ENCODE measurements around the gene RNF148.
"Not testable (repeated sequence)": the region's sequence is repeated elsewhere in the genome, so short reads cannot be mapped to it uniquely, and the experiment has no call there.

Gene RNF148

GRCh38 chr7:122691569-122692235, 11.0 kb downstream of the RNF148 start:
- no peak for DNase-seq (ENCODE audit: low read depth in 2 of 2)

DNA sequence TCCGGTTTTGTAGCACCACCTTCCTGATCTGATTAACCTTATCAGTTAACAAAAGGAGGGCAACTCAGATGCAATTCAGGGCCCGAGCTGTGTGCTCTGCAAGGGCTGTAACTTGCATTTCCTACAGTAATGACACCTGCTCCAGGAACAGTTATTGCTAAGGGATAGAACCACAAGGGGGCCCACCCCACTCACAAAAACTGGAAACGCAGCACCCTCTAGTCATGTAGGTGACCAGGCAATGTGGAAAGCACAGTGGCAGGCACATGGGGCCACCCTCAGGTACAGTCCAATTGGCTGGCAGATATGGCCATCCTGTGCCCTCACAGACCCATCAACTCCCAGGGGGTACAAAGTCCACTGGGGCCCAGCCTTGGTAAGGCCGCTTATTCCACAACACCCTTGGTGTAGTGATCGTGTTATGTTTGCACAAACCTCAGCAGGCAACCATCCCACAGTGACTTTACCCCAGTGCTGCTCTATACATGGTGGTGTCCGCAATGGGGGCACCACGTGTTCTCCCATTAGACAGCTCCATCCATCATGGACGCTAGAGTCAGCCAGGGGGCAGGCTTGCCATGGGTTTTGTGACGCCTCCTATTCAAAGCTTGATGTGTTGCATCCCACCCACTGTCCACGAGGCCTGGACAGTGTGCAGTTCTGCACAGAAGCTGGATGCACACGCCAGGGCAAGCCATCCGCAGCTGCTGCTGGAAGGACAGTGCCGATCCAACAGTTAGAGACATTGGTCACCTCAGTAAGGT, 13.2 kb downstream of the RNF148 start:
- no peak for DNase-seq (ENCODE audit: low read depth in 2 of 2)

GRCh38 chr7:122688400-122688998, 14.2 kb downstream of the RNF148 start:
- DNase-seq (ENCODE audit: low read depth in 2 of 2) = no peak

GRCh38 chr7:122686360-122686878, 16.3 kb downstream of the RNF148 start:
- DNase-seq (ENCODE audit: low read depth in 2 of 2) = no peak

DNA sequence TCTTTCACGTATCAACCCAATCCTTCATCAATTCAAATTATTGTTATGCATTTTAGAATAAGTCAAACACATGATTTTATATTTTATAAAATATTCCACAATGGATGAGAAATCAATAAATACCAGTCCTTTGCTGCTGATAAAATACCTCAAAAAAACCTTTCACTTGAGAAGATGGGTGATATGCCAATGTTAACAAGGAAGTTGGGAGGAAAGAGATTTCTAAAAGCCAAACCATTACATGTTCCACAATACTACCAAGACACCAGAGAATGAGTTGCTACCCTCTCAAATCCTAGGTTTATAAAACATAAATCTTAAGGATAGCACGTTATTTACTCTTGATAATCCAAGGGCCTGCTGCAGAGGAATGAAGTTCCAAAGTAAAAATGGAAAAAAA, 18.2 kb downstream of the RNF148 start:
- no peak for DNase-seq (ENCODE audit: low read depth in 2 of 2)

GRCh38 chr7:122682815-122683550, 19.7 kb downstream of the RNF148 start:
- no peak for DNase-seq (ENCODE audit: low read depth in 2 of 2)

DNA sequence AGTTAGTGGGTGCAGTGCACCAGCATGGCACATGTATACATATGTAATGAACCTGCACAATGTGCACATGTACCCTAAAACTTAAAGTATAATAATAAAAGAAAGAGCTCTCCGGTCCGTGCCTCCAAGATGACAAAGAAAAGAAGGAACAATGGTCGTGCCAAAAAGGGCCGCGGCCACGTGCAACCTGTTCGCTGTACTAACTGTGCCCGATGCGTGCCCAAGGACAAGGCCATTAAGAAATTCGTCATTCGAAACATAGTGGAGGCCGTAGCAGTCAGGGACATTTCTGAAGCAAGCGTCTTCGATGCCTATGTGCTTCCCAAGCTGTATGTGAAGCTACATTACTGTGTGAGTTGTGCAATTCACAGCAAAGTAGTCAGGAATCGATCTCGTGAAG, 21.5 kb downstream of the RNF148 start:
- DNase-seq (ENCODE audit: low read depth in 2 of 2) = not testable (repeated sequence)

GRCh38 chr7:122679813-122680212, 22.9 kb downstream of the RNF148 start:
- no peak for DNase-seq (ENCODE audit: low read depth in 2 of 2)

- not testable (repeated sequence) for DNase-seq (ENCODE audit: low read depth in 2 of 2)
Observed at GRCh38 chr7:122679269-122679709, 23.4 kb downstream of the RNF148 start.

DNA sequence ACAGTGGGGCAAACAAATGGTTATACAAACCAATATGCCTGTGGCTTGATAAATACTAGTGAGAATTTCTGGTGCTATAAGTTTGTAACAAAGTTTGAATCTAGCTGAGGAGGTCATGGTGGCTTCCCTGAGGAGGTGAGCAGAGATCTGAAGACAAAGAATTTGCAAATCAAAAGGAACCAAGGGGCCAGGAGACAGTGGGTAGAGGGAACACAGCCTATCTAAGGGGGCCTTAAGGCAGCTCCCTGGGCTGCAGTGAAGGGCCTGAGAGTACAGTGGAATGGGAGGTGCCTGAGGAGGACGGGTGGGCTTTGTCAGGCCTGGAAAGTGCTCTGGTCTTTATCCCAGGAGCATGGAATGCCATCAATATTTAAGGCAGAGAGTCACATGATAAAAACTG, 25.6 kb downstream of the RNF148 start:
- DNase-seq (ENCODE audit: low read depth in 2 of 2) = no peak

DNA sequence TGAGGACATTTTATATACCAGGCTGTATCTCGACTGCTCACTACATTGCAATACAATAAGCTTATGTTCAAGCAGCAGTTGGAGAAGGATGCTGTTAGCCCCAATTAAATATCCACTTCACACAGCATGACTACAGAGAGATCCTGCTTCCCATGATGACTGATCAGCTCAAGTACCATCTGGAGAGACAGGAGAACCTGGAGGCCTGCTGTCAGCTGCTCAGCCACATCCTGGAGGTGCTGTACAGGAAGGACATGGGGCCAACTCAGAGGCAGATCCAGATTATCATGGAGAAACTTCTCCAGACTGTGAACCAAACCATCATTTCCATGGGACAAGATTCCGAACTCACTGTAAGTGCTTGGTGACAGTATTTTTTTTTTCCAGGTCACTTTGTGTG, 26.3 kb downstream of the RNF148 start:
- DNase-seq (ENCODE audit: low read depth in 2 of 2) = no peak

DNA sequence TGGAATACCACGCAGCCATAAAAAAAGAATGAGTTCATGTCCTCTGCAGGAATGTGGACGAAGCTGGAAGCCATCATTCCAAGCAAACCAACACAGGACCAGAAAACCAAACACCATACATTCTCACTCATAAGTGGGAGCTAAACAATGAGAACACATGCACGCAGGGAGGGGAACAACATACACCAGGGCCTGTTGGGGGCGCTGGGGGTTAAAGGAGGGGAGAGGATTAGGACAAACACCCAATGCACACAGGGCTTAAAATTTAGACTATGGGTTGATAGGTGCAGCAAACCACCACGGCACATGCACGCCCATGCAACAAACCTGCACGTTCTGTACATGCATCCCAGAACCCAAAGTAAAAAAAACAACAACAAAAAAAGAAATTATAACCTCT, 27.1 kb downstream of the RNF148 start:
- DNase-seq (ENCODE audit: low read depth in 2 of 2) = no peak

DNA sequence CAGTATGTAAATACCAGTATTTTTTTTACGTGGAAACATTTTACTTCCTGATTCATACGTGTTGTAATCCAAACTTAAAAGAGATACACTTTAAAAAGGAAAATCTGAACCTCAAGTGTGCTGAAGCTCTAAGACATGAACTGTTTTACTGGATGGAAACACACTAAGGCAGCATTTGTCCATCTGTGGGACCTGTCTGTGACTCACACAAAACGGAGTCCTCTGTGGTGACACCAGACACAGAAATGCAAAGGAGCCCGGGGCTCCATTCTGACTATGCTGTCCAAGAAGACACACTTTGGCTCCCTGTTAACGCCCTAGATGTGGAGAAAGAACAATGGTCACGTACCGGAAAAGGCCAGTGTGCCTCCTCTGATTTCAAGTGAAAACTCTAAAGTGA, 27.7 kb downstream of the RNF148 start:
- DNase-seq (ENCODE audit: low read depth in 2 of 2) = no peak

DNA sequence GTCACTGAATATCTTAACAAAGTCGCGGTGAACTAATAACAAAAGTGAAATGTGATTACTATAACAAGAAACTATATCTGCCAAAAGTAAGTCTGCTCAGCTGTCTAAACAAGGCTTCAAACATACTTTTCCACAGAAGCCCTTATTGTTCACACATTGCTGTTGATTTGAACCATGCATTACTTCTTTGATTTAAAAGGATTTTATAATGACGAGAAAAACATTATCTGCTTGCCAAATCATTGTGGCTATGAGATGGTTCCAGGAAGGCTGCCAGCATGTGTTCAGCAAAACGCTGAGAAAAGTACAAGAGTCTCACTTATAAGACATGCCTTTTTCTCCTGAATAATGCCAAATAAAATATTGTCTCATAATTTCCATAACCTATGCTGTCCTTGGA, 28.2 kb downstream of the RNF148 start:
- no peak for DNase-seq (ENCODE audit: low read depth in 2 of 2)

DNA sequence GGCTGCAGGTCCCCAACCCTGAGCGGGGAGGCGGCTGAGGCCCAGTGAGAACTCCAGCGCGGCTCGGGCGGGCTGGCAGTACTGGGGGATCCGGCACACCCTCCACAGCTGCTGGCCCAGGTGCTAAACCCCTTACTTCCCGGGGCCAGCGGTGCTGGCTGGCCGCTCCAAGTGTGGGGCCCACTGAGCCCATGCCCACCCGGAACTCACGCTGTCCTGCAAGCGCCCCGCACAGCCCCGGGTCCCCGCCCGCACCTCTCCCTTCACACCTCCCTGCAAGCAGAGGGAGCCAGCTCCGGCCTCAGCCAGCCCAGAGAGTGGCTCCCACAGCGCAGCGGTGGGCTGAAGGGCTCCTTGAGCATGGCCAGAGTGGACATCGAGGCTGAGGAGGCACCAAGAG, 28.8 kb downstream of the RNF148 start:
- DNase-seq (ENCODE audit: low read depth in 2 of 2) = no peak

DNA sequence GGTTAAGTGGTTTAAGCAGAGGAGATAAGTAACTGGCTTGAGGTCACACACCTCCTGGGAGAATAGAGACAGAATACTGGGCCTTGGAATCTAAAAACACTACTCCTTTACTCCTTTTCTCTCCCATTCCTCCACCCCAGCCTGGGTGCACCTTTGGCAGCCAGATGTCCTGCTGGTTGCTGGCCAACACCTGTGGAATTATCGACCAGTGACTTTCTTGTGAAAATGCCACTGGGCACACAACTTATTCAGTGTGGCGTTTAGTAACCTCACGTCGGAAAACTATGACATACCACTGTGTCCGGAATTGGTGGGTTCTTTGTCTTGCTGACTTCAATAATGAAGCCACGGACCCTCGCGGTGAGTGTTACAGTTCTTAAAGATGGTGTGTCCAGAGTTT, 30.2 kb downstream of the RNF148 start:
- no peak for DNase-seq (ENCODE audit: low read depth in 2 of 2)

- no peak for DNase-seq (ENCODE audit: low read depth in 2 of 2)
Observed at GRCh38 chr7:122663733-122664132, 39.0 kb downstream of the RNF148 start.

GRCh38 chr7:122658856-122659255, 43.9 kb downstream of the RNF148 start:
- DNase-seq (ENCODE audit: low read depth in 2 of 2) = no peak

DNA sequence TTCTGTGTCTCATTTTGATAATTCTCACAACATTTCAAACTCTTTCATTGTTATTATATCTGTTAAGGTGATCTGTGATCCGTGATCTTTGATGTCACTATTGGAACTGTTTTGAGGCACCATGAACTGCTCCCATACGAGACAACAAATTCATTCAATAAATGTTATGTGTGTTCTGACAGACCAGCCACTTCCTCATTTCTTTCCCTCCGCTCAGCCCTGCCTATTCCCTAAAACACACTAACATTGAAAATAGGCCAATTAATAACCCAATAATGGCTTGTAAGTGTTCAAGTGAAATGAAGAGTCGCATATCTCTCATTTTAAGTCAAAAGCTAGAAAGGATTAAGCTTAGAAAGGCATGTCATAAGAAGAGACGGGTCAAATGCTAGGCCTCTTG, 49.0 kb downstream of the RNF148 start:
- no peak for DNase-seq (ENCODE audit: low read depth in 2 of 2)

- no peak for DNase-seq (ENCODE audit: low read depth in 2 of 2)
Observed at GRCh38 chr7:122652876-122653275, 49.8 kb downstream of the RNF148 start.

Data from activated CD4-positive, alpha-beta T cell treated with anti-CD3 and anti-CD28 coated beads for 24 hours (primary cell).